AML-193 (cell line): ENCODE results near the gene NRG3.

Experiments
- DNase-seq, 2 experiments: peaks; one replicate each; lab custom pipeline; 2025; lab: John Stamatoyannopoulos, UW

Gene NRG3

GRCh38 chr10:82477776-82478175 lies 602.8 kb downstream of the NRG3 start:
- DNase-seq: no peak

- no peak for DNase-seq
Measured at GRCh38 chr10:82492647-82493046, 617.7 kb downstream of the NRG3 start.

DNA sequence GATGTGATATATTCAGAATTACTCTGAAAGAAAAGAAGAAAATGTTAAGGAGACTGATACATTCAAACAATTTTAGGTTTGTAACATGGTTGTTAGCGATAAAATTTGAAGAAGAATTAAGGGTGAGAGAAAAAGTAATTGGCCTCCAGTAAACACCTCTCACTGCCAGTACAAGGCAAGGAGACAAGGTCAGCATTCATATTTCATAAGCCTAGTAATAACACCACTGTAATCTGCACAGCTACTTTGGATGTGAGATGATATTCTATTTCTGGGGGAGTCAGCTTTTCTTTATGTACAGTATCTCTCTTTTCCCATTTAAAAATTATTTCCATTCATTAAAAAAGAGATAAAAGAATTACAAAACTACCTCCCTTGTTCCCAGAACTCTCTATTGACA lies 621.1 kb downstream of the NRG3 start:
- no peak for DNase-seq

DNA sequence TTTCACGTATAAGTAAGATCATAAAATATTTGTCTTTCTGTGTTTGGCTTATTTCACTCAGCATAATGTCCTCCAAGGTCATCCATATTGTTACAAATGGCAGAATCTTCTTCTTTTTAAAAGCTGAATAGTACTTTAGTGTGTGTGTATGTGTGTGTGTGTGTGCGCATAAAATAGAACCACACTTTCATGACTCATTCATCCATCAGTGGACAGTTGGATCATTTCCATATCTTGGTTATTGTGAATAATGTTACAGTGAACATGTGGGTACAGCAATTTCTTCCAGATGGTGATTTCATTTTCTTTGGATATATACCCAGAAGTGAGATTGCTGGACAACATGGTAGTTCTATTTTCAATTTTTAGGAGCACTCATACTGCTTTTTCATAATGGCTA lies 622.4 kb downstream of the NRG3 start:
- no peak for DNase-seq

DNA sequence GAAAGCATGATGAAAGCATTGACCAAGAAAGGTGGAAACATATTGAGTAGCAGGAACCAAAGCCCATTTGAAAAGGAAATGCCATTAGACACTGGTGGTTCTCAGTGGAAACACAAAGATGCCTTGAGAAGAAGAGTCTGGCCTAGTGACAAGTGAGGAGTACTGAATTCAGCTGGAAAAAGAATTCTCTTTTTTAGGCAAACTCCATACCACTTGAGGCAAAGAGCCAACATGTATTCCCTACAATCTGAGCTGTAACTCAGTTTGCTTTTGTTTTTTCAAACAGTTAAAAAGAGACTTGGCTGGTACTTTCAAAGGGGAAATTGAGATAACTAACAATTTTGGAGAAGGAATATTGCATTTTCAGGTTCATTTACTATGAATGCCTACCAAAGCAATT lies 624.0 kb downstream of the NRG3 start:
- no peak for DNase-seq

GRCh38 chr10:82505009-82505408 lies 630.0 kb downstream of the NRG3 start:
- DNase-seq: no peak

DNA sequence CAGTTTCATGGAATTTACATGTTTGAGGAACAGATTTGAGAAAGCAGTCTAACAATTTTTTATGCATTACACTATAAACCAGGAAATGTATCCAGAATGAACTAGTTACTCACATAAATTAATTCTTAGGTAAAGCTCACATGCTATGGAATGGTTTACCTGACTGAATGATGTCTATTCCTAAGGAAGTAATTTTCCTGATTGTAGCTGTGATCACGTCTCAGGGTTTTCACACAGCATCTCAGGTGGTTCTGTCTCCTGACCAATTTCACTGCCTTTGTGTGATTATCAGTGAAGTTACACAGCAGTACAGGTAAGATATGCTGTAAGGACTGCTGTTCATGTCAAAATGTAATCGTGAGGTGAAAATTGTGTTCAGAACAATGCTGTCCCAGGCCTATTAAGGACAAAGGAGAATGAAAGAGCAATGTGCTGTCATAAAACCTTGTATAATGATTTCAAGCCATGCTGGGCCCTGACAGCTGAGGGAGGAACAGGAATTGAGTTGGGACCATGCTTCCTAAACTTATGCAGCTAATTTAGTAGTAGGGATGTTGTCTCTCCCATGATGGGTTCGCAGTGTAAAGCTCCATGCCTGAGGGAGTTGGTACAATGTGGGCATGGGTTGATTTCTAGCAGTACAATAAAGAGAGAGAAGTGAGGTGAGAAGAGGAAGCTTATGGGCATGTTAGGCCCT lies 631.8 kb downstream of the NRG3 start:
- no peak for DNase-seq

DNA sequence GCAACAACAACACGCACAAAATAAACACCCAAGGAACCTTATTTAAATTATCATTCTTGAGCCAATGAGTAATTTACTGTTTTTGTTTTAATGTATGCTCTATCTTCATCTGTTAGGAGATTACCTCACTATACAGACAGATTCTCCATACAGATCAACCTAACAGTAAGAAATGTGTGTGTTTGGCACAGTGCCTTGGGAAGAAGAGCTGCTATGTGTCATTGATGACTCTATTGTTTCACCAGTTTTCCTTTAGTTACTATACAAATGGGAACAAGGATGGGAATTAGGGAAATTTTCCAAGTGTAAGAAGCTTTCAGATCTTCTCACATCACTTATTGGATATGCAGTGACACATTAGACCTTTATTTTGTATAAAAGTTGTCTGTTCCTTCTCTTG lies 640.3 kb downstream of the NRG3 start:
- no peak for DNase-seq

GRCh38 chr10:82529062-82529461 lies 654.1 kb downstream of the NRG3 start:
- no peak for DNase-seq

DNA sequence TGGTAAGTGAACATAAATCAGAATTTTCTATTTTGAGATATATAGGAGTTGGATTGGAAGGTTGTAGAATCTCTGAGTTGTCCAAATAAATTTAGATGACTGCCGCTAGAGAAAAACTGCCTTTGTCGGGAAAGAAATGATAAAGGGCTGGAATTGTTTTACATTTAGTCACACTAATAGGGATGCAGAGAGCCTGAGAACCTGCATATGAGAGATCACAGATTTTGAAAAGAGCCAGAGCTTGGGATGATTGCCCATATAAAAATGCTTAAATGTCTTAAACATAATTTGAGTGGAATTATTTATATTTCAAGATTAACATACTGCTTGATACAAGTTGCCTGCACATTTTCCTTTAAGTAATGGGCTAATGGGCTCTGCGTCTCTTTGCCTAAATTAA lies 660.5 kb downstream of the NRG3 start:
- no peak for DNase-seq

DNA sequence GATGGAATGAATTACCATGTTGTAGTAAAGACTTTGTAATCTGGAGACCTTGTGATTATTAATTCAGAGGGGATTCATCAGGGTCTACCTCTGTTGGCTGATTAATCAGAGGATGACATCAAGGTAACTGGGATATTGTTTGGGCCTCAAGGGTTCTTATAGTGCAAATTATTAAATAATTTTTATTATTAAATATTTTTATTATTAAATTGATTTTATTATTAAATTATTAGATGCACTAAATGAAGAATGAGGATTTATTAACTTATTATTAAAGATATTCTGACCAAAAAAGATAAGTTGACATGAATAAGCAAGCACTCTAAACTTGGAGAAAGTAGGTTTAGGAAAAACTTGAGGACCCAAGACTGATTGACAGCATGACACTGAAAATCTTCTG lies 661.7 kb downstream of the NRG3 start:
- no peak for DNase-seq

DNA sequence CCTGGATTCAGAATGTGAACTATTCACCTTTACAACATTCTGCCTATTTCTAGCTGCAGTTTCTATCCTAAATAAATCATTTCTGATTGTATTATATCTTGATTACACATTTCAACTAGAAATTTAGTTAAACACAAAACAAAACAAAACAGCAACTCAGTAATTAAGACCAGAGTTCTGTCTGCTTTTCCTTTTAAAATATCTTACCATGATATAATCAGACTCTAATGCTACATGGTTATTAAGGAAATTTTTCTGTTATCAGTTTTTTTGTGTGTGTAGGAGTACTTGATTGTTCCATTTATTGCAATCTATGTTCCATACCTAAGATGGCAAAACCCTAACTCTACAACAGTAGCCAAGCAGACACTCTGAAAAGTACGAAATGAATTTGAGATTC lies 663.3 kb downstream of the NRG3 start:
- DNase-seq: no peak

GRCh38 chr10:82543631-82544030 lies 668.6 kb downstream of the NRG3 start:
- no peak for DNase-seq

DNA sequence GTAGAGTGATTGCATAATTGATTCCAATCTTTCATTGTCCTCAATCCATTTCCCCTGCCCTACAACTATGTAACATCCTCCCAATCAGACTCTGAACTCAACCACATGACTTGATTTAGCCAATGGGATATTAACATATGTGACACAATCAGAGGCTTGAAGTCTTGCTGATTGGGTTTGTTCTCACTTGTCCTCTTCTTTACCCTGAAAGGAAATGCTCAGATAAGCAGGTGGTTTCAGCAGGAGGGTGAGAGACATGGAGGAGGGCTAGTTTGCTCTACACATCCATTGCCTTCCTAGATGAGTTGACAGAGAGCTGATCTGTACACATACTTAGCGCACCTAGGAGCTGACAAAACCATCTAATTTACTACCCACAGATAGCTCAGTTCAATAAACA lies 669.4 kb downstream of the NRG3 start:
- no peak for DNase-seq

- no peak for DNase-seq
Measured at GRCh38 chr10:82551506-82551905, 676.5 kb downstream of the NRG3 start.

GRCh38 chr10:82552267-82552666 lies 677.3 kb downstream of the NRG3 start:
- no peak for DNase-seq

GRCh38 chr10:82554381-82554780 lies 679.4 kb downstream of the NRG3 start:
- DNase-seq: no peak

DNA sequence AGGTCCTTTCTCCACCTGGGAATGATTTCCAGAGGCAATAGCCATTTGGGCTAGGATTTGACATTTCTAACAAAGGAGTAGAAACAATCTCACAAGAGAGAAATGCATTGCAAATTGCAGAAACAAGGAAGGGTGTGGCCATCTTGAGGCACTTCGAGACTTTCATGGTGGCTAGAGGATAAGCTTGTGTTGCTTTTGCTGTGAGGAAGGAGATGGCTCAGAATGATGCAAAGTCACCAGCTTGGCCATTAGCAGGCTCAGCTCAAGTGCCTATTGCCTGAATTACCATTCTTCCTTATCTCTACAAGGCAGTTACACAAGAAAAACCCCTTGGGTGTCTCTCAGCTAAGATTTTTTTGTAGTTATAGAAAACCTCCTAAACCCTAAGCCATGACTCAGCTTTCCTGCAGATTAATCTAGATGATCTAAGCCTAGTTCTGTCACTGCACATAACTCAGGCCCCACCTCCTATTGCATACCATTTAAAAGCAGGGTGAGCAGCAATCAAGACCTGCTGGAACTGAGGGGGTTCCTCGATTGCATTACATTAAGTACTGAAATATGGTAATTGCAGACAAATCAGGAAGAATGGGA lies 683.1 kb downstream of the NRG3 start:
- DNase-seq: no peak

- DNase-seq: no peak
Measured at GRCh38 chr10:82564353-82565196, 689.6 kb downstream of the NRG3 start.

DNA sequence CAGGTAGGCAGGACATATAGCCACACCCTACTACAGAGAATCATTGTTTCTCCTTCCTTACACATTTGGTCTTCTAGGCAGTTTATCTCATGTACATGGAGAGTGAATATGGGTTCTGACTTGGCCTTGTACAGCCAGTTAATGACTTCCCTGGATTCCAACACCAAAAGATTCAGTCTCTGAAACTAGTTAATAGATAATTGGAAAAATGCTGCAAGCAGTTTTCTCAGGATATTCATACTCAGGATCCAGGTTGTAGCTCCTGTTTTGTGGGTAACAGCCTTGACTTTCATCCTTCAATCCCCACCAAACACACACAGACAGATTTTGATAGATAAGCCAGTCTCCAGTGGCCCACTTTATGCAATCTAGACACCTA lies 690.2 kb downstream of the NRG3 start:
- DNase-seq: no peak

DNA sequence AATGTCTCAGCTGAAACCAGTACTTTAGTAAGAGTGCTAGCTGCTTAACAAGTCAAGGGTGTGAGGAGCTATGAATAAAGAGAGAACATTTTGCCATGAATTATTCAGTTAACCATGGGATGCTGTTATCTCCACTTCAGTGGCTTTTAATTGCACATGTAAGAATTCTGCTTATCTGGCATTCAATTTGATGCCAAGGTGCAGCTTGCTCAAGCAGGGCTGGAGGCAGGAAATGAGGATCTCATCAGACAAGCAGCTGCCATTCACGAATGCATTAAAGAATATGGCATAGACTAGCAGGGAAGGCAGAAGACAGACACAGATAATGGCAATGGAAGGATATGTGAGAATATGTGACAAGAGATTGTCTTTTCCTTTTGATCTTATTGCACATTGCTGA lies 697.8 kb downstream of the NRG3 start:
- DNase-seq: no peak

GRCh38 chr10:82574081-82574480 lies 699.1 kb downstream of the NRG3 start:
- no peak for DNase-seq

DNA sequence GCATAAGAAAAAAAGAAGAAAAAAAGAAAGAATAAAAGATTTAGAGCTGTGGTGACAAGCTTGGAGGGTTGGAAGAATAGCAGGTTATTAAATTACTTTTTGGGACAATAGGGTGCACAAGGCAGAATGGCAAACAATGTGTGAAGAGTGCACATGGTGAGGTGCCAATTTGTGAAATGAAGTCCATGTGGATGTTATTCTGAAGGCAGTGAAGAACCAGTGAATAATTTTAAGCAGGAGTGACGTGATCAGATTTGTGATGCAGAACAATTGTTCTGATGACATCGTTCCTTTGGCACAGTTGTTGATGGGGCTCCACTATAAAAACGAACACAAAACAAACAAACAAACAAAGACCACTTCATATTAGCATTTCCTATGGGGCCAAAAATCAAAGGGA lies 700.3 kb downstream of the NRG3 start:
- no peak for DNase-seq
